NT2/D1 (cell line): ENCODE measurements around the gene PPP3CA.

Experiments
- SUZ12 ChIP-seq: IDR thresholded peaks from 2 replicates; pipeline ENCODE4 v1.6.1; 2011; ENCODE audit not compliant: insufficient read length, insufficient read depth; ENCODE audit errors: extremely low read depth
- YY1 ChIP-seq: IDR thresholded peaks from 2 replicates; pipeline ENCODE4 v1.6.1; 2011; ENCODE audit not compliant: insufficient read length, insufficient read depth
- ZNF274 ChIP-seq: IDR thresholded peaks from 2 replicates; pipeline ENCODE4 v1.6.1; 2011; ENCODE audit warnings: mild to moderate bottlenecking, low read depth, low read length

DNA sequence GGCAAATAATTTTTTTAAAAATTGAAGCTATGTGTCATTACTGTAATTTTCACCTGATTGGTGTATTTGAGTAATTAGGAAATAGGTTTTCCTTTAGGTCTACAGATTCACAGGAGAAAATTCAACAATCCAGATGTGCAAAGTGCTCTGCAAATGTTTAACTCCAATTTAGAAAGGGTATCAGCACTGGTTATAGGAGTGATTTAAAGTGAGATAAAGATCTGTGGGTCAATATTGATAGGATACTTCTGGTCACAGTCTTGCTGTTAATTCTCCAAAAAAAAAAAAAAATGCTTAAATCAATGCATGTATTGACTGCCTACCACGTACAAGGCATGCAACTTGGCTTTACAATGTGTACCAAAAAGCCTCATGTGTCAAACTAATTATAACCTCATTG lies 271.3 kb downstream of the PPP3CA start:
- TF ChIP-seq ZNF274 (no peak), SUZ12 (no peak), YY1 (no peak)
